ENCODE results near the gene KCNN4. TPM values are rescaled to one million over a fixed set of nuclear protein-coding genes. Genes with fewer than 3 reads are reported as not detected.

Gene KCNN4
- total RNA-seq, 1 donor from 2014 or later, result 0.85 TPM

DNA sequence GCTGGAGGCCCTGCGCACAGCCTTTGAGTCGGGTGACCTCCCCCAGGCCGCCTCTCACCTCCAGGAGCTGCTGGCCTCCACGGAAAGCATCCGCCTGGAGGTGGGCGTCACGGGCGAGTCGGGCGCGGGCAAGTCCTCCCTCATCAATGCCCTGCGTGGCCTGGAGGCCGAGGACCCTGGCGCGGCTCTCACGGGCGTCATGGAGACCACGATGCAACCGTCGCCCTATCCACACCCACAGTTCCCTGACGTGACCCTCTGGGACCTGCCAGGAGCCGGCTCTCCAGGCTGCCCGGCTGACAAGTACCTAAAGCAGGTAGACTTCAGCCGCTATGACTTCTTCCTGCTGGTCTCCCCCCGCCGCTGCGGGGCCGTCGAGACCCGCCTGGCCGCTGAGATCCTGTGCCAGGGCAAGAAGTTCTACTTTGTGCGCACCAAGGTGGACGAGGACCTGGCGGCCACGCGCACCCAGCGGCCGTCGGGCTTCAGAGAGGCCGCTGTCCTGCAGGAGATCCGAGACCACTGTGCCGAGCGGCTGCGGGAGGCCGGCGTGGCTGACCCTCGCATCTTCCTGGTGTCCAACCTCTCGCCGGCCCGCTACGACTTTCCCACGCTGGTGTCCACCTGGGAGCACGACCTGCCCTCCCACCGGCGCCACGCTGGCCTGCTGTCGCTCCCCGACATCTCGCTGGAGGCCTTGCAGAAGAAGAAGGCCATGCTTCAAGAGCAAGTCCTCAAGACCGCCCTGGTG, 62.0 kb downstream of the KCNN4 start:
- DNase-seq (ENCODE audit: low read depth), result no peak

Other genes starting within 250 kb of the KCNN4 start
- gene ZNF575, start 247.8 kb downstream of the KCNN4 start, total RNA-seq, result 0.25 TPM in 1 of 2 replicates, not detected in the other
- gene XRCC1, start 205.4 kb downstream of the KCNN4 start, total RNA-seq, result 15.6 and 16.7 TPM in 2 replicates
- 0.52 and 2.2 TPM in 2 replicates for gene PINLYP, start 205.2 kb downstream of the KCNN4 start, total RNA-seq
- gene IRGQ, start 184.8 kb downstream of the KCNN4 start, total RNA-seq, result 41.7 and 64.6 TPM in 2 replicates
- gene ZNF576, start 184.4 kb downstream of the KCNN4 start, total RNA-seq, result 10.1 and 12.3 TPM in 2 replicates
- gene SRRM5, start 168.9 kb downstream of the KCNN4 start, total RNA-seq, result 0.05 TPM in 1 of 2 replicates, not detected in the other
- gene ZNF428, start 161.3 kb downstream of the KCNN4 start, total RNA-seq, result 30.1 and 34.6 TPM in 2 replicates
- 6.6 and 36.4 TPM in 2 replicates for gene CADM4, start 141.1 kb downstream of the KCNN4 start, total RNA-seq
- gene PLAUR, start 110.8 kb downstream of the KCNN4 start, total RNA-seq, result 21.0 and 180 TPM in 2 replicates
- not detected in 2 replicates for gene IRGC, start 64.9 kb downstream of the KCNN4 start, total RNA-seq
- 3.8 and 9.9 TPM in 2 replicates for gene SMG9, start 26.0 kb downstream of the KCNN4 start, total RNA-seq
- gene LYPD5, start 21.5 kb upstream of the KCNN4 start, total RNA-seq, result 0.35 TPM in 2 replicates
- gene ZNF283, start 46.3 kb upstream of the KCNN4 start, total RNA-seq, result 5.4 and 20.7 TPM in 2 replicates
- gene ZNF404, start 103.0 kb upstream of the KCNN4 start, total RNA-seq, result 2.6 and 6.0 TPM in 2 replicates
- gene ZNF45, start 154.3 kb upstream of the KCNN4 start, total RNA-seq, result 12.3 and 24.2 TPM in 2 replicates
- gene ZNF221, start 170.3 kb upstream of the KCNN4 start, total RNA-seq, result 4.0 and 13.7 TPM in 2 replicates
- 7.6 and 11.9 TPM in 2 replicates for gene ZNF155, start 203.2 kb upstream of the KCNN4 start, total RNA-seq
- gene ZNF230, start 222.0 kb upstream of the KCNN4 start, total RNA-seq, result 3.3 and 5.0 TPM in 2 replicates
- gene ZNF222, start 244.4 kb upstream of the KCNN4 start, total RNA-seq, result 4.5 and 5.9 TPM in 2 replicates